ENCODE data around the gene PRKCQ. TPM values are rescaled to one million over a fixed set of nuclear protein-coding genes. Genes with fewer than 3 reads are reported as not detected.

Gene PRKCQ
- total RNA-seq, 1 experiment from 2014 or later: 4.0 TPM

- H4K20me1 ChIP-seq (ENCODE audit: insufficient read depth): no peaks in the 10 kb centered on the region
- POLR2A ChIA-PET (ENCODE audit: unreplicated experiment): no interaction called here
- no peak overlapping the region for H3K4me3 ChIP-seq
- intact Hi-C loops (cut with micrococcal nuclease; ENCODE audit: unreplicated experiment): loop anchor here (2.0 kb wide), 1 partner anchor 78 kb away; the partner anchor contains the start of gene PRKCQ
- no peaks in the 10 kb centered on the region for H3K9me3 ChIP-seq (ENCODE audit: insufficient read depth, low read depth)
- H3F3A ChIP-seq (ENCODE audit: insufficient read depth, low read depth): no peaks in the 10 kb centered on the region
- no peak overlapping the region for H3K27ac ChIP-seq
- no TSS peak for BruUV-seq (replicated peaks)
- TF ChIP-seq EZH2 (IDR thresholded peaks at IDR 0.05; ENCODE audit: low read depth): no peak
- TF ChIP-seq, protein P1, sequence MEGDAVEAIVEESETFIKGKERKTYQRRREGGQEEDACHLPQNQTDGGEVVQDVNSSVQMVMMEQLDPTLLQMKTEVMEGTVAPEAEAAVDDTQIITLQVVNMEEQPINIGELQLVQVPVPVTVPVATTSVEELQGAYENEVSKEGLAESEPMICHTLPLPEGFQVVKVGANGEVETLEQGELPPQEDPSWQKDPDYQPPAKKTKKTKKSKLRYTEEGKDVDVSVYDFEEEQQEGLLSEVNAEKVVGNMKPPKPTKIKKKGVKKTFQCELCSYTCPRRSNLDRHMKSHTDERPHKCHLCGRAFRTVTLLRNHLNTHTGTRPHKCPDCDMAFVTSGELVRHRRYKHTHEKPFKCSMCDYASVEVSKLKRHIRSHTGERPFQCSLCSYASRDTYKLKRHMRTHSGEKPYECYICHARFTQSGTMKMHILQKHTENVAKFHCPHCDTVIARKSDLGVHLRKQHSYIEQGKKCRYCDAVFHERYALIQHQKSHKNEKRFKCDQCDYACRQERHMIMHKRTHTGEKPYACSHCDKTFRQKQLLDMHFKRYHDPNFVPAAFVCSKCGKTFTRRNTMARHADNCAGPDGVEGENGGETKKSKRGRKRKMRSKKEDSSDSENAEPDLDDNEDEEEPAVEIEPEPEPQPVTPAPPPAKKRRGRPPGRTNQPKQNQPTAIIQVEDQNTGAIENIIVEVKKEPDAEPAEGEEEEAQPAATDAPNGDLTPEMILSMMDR (conservative IDR thresholded peaks at IDR 0.05): no peak
- H3K79me2 ChIP-seq (ENCODE audit: low read depth): no peaks in the 10 kb centered on the region
- no peaks in the 10 kb centered on the region for H3K27me3 ChIP-seq (ENCODE audit: insufficient read depth, low read depth)
- DNase-seq: no peak
- CTCF ChIA-PET: no interaction called here
- H3K4me1 ChIP-seq (replicated peaks; ENCODE audit: insufficient read depth): no peaks in the 10 kb centered on the region
- H3K4me2 ChIP-seq: no peak overlapping the region
- H3K9me2 ChIP-seq (ENCODE audit: insufficient read depth): no peaks in the 10 kb centered on the region
- H3K36me3 ChIP-seq (ENCODE audit: low read depth): no peaks in the 10 kb centered on the region
- no peak overlapping the region for H2AFZ ChIP-seq
Observed at GRCh38 chr10:6503171-6503570, 76.9 kb downstream of the PRKCQ start.

- Histone ChIP-seq H3K79me2 (ENCODE audit: low read depth) (no peaks in the 10 kb centered on the region), H3K27me3 (ENCODE audit: insufficient read depth, low read depth) (no peaks in the 10 kb centered on the region), H3K4me3 (no peak overlapping the region), H3K36me3 (ENCODE audit: low read depth) (no peaks in the 10 kb centered on the region), H3K9me2 (ENCODE audit: insufficient read depth) (no peaks in the 10 kb centered on the region), H3K27ac (peak overlapping the region; percentile 57), H2AFZ (no peak overlapping the region), H3K9me3 (ENCODE audit: insufficient read depth, low read depth) (no peaks in the 10 kb centered on the region), H3K4me2 (peak overlapping the region; percentile 34; the same call in 1 of the 2 replicates), H3F3A (ENCODE audit: insufficient read depth, low read depth) (no peaks in the 10 kb centered on the region), H3K4me1 (replicated peaks; ENCODE audit: insufficient read depth) (no peaks in the 10 kb centered on the region), H4K20me1 (ENCODE audit: insufficient read depth) (no peaks in the 10 kb centered on the region)
- TF ChIP-seq, protein P1 (conservative IDR thresholded peaks at IDR 0.05): no peak
- no peak for TF ChIP-seq EZH2 (IDR thresholded peaks at IDR 0.05; ENCODE audit: low read depth)
- DNase-seq: peak; percentile 30 to 86
- intact Hi-C loops (cut with micrococcal nuclease; ENCODE audit: unreplicated experiment): loop anchor here (2.0 kb wide), 1 partner anchor 79 kb away; the partner anchor contains the start of gene PRKCQ
- POLR2A ChIA-PET (ENCODE audit: unreplicated experiment): interaction anchor here (0.7 kb wide), 1 partner anchor 95 kb away, joined by 3 read pairs; no protein-coding TSS in a partner anchor
- BruUV-seq (replicated peaks): no TSS peak
- CTCF ChIA-PET: no interaction called here
Observed at GRCh38 chr10:6501931-6502330, 78.1 kb downstream of the PRKCQ start.

DNA sequence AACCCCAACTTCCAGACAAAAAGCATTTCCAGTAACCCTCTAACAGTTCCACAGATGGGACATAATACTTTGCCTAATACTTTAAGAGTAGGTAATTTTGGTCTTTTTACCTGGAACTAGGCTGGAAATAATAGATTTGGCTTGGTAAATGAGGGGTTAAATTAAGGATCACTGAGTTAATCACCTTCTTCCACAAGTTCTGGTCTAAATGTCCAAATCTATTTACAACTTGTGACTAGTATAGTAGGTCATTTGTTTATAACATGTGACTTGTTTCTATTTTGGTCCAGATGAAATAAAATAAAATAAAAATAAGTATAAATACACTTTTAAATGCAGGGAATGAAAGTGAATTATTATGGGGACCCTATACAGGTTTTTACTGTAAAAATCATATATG lies 80.1 kb downstream of the PRKCQ start:
- intact Hi-C loops (cut with micrococcal nuclease; ENCODE audit: unreplicated experiment): no loop called here
- Histone ChIP-seq H2AFZ (no peak overlapping the region), H3K27ac (no peak overlapping the region), H3K4me3 (no peak overlapping the region), H3K36me3 (ENCODE audit: low read depth) (no peaks in the 10 kb centered on the region), H3F3A (ENCODE audit: insufficient read depth, low read depth) (no peaks in the 10 kb centered on the region), H3K4me2 (no peak overlapping the region), H3K27me3 (ENCODE audit: insufficient read depth, low read depth) (no peaks in the 10 kb centered on the region), H3K9me3 (ENCODE audit: insufficient read depth, low read depth) (no peaks in the 10 kb centered on the region), H4K20me1 (ENCODE audit: insufficient read depth) (no peaks in the 10 kb centered on the region), H3K4me1 (replicated peaks; ENCODE audit: insufficient read depth) (no peaks in the 10 kb centered on the region), H3K79me2 (ENCODE audit: low read depth) (no peaks in the 10 kb centered on the region), H3K9me2 (ENCODE audit: insufficient read depth) (no peaks in the 10 kb centered on the region)
- ChIA-PET POLR2A (ENCODE audit: unreplicated experiment) (no interaction called here), CTCF (interaction anchor here (0.6 kb wide), 1 partner anchor 407 kb away, joined by 3 read pairs; no protein-coding TSS in a partner anchor)
- DNase-seq: no peak
- no TSS peak for BruUV-seq (replicated peaks)
- TF ChIP-seq, protein P1 (conservative IDR thresholded peaks at IDR 0.05): no peak
- no peak for TF ChIP-seq EZH2 (IDR thresholded peaks at IDR 0.05; ENCODE audit: low read depth)
